NOMO-1 treated with dmso at 0.1 percent for 144 hours (cell line): ENCODE data around the gene RNF169.
"Not testable (repeated sequence)": the region's sequence is repeated elsewhere in the genome, so short reads cannot be mapped to it uniquely, and the experiment has no call there.

Source experiments
- DNase-seq: peaks from one replicate; lab custom pipeline; 2025; ENCODE audit not compliant: unreplicated experiment; lab: John Stamatoyannopoulos, UW

RNF169 gene

DNA sequence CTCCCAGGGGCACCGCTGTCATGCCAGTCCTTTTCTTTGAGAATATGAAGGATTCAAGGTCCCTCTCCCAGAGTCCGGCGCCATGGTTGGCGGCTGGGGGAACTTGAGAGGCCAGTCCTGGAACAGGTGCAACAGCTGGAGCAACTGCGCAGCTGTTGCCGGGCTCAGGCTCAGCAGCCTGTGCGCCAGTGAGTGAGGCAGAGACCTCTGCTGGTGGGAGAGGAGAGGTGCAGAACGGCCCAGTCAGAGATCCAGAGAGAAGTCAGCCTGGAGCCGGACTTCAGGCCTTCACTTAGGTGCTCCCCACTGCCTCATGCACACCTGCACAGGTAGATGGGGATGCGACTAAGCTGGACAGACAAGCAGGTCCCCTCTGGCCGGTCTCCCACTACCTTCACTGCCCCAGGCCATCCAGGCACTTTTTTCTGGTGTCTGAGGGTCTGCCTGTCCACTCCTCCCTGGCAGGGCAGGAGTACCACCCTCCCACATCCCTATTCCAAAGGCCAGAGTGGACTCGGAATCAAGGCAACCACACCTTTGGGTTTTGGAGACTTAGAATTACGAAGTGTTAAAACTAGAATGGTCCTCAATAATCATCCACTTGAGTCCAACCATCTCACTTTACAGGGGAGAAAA lies 22.0 kb upstream of the RNF169 start:
- DNase-seq, result peak; percentile 10

DNA sequence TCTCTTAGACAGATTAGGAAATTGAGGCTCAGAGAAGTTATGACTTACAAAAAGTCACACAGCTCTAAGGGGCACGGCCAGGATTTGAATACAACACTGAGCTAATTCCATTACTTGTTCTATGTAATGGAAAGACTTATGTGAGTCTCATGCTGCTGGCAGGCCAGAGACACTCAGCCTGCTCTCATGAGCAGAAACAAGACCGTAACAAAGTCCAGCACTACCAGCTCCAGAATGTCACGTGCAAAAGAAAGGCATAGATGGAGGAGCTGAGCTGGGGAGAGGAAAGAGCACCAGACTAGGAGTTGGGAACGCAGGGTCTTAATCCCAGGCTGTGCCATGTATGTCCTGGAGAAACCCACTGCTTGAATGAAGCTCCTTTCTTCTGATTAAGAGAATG lies 19.3 kb upstream of the RNF169 start:
- DNase-seq, result no peak

DNA sequence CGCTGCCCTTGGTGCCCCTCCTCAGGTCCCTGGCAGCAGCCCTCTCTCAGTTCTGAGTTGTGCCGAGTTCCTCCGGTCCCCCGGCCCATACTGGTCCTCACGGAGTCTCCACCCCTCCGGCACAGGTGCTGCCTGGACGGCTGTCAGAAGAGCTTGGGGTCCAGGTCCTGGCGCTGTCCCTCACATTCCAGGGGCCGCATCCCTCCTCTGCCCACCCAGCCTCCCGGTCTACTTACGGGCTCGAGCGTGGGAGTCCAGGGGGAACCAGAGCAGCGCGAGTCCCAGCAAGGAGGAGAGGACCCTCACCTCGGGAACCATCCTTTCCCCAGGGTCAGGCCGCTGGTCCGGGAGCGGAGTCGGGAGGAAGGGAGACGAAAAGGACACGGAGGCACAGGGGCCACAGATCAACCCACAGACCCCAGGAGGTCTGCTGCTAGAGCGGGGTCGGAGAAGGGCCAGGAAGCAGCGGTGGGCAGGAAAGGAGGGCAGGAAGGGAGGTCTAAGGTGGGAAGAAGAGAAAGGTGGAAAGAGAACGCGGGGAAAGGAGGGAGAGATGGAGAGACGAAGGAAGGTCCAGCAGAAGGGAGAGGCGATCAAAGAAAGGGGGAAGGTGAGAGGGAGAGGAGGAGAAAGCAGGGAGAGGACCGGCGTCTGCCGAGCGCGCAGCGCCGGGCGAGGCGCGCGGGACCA lies 17.9 kb upstream of the RNF169 start:
- no peak for DNase-seq

DNA sequence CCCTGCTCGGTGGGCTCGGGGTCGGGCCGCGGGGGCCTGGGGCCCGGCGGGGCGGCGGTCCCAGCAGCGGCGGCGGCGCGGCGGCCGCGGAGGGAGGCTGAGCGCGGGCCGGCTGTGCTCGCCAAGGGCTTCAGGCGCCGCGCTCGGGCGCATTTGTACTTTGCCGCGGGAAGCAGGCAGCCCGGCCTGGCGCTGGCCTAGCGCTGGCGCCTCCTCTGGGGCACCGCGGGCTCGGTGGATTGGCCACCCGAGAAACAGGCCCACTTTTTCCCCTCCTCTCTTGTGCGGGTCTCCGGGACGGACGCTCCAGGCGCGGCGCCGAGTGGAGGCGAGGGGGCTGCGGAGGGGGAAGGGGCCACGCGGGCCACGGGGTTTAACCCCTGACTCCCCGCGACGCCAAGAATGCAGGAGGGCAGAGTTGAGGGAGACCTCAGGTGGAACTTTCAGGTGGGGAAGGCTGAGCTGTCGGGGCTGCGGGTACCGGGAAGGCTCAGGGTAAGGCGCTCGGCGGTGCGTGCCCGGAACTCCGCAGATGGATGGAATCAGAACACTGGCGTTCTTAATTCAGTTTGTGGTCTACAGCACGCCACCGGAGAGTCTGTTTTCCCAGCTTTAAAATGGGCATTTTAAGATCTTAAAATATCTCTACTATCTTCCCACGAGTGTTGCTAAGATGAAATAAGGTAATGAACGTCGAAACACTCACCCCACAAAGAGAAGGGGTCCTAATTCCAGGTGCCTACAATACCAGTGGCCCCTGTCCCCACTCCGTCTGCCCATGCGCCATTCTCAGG lies 17.2 kb upstream of the RNF169 start, which contains the start of gene CHRDL2:
TSS of gene CHRDL2 (minus strand) at position 126 of the 794 bp plus-strand sequence. CDS start 538 bp downstream, outside the sequence.
- DNase-seq, result no peak

DNA sequence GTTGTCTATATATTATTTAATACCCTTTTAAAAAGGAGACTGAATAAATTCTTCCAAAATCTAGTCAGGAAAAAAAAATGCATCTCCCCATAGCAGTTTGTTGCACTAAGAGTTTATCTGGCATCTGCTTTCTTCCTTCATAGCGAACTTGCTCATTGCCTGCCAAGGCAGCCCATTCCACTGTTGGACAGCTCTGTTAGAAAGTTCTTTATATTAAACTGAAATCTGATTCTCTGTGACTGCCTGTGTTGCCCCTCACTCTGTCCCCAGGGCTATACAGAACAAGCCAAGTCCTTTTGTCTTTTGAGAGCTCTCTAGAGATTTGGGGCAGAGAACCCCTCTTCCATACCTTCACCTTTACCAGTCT lies 14.1 kb upstream of the RNF169 start:
- no peak for DNase-seq

DNA sequence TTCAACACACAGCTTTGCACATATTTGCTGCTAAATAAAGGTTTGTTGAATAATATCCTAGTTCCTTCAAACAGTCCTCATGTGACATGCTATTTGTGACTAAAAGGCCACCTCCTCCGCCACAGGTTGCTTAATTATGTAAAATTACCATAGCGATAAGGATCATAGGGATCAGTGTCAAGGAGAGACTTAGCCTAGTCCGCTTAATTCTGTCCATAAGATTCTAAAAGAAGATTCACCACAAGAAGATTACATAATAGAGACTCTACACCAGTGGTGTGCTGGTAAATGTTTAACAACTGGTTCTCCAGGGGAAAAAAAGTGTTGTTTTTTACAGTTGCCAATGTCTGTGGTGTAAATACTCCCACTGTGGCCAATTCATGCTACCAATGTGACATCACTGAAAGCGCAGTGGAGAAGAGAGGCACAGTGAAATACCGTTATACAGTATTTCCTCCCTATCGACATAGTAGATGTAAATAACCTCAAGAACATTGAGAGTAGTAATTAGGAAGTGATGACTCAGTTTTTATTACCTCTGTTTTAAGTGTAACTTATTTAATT lies 13.2 kb upstream of the RNF169 start:
- no peak for DNase-seq

DNA sequence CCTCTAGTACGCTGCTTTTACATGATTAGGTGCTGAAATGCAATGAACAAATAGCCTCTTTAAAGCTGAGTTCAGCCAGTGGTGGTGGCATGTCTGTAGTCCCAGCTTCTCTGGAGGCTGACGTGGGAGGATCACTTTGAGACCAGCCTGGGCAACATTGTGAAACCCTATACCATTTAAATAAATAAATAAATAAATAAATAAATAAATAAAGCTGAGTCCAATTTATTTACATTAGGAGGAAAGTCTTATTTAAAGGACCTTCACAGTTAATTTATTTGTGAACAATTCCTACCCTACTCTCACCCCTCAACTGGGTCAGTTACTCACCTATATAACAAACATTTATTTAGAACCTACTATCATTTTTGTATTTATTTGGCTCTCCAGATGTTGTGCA lies 12.6 kb upstream of the RNF169 start:
- DNase-seq, result no peak

DNA sequence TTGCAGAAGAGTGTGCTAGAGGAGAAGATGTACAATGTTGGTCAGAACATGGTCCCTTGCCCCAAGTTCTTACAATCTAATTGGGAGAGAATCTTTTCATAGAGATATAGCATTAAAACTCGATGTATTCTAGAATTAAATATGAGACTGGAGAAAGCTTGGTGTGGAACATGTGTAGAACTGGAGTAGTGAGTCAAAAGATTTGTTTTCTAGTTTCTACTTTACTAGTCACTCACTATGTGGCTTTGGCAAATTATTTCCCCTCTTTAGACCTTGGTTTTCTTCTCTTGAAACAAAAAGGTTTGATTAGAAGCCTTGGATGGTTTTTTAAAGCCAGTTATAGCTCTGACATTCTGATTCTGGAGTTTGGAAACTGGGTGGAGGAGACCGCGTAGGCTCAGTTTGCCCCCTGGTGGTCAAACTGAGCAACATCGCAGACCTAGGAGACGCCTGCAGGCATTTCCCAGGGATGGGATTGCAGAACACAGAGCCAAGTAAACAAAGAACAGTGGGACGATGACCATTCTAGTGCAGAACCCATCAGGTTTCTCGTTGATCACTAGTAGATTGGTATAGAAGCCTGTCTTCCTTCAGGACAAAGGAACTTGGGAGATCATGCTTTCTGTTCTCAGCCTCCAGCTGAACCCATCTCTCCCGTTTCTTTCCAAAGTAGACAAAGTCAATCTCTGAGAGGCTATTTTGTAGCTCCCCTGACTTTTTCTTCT lies 8.9 kb upstream of the RNF169 start:
- DNase-seq, result peak; percentile 30

DNA sequence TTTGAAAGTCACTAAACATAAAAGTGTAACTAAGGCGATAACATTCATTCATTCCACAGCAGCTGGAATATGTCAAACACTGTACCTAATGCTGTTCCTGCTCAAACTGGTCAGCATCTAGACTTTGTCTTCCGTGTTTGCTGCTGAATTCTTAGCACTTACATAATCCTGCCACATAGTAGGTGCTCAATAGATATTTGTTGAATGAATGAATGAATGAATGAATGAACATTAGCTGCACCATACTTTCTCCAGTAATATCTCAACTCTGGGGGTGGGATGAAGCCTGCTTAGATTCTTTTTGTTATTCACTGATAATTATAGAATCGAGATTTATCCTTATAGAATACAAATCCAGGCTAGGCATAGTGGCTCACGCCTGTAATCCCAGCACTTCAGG lies 6.6 kb upstream of the RNF169 start:
- DNase-seq, result no peak

DNA sequence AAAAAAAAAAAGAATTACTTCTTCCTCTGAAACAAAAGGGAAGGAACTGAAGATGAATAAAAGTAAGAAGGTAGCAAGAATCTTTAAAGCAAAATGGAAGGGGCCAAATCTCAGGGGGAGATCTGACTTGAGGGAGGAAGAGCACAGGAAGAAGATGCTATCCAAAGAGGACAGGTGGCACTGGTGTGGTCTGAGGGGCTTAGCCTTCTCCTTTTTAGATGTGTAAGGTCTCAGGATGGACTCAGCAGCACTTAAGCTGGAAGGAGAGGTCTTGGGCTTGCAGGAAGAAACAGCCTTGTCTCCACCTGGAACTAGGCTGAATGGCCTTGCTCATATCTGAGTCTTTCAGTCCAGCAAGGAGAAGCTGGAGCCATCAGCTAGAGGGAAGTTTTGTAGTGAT lies 5.0 kb upstream of the RNF169 start:
- DNase-seq, result no peak

DNA sequence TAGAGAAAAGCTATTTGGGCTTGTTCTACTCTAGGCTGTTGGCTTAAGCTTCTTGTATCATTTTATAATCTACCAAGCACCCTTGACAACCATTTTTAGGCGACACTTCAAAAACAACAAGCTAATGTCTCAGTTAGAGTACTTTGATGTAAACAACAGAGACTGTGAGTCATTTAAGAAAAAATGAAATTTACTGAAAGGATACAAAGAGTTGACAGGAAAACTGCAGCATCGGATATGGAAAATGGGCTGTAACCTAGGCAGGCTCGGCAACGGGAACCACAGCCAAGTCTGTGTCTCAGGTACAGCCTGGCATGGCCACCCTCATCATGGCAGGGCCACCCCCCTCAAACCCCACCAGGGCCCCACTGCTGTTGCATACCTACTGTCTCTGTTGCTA lies 4.4 kb upstream of the RNF169 start:
- DNase-seq, result no peak

DNA sequence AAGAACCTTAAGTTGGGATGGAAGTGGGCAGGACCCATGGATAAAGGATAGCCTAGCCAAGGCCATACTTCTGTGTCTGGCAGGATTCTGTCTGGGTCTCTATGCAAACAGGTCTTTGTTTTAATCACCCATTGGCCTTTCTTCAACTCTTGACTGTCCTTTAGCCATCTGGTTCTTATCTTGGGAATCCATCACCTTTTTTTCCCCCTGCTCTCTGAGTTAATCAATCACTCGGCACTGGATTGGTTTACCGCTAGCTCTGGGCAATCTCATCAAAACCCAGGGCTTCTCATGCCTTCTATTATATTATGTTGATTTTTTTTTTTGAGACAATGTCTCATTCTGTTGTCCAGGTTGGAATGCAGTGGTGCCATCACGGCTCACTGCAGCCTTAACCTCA lies 1.8 kb upstream of the RNF169 start:
- no peak for DNase-seq

DNA sequence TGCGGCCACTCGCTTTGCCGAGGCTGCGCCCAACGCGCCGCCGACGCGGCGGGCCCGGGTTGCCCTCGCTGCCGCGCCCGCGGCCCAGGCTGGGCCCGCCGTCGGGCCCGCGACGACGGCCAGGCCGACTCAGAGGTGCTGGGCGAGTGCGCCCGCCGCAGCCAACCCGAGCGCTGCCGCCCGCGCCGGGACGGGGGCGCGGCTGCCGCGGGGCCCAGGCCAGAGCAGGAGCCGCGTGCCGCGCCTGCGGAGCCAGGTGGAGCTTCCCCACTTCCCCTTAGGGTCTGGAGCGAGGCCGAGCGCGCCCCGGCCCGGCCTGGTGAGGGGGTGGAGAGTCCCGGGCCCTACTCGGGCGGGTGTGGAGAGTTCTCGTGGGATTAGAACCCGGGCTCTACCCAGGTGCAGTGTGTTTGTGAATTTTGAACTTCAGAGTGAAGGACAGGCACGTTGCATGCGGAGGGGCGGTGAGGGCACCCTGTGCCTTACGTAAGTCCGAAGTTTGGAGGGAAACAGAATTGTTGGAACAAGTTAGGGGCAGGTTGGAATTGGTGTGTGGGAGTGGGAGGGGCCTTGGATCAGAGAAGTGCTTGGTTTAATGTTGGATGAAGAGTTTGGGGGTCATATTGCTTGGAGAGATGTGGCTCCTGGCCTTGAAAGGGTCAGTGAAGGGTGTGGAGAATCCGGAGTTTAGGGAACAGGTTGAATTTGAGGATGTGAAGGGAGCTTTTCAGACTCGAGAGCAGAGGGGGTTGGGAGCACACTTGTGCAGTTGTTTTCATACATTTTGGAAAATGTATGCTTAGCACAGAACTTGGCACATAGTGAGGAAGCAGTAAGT lies 697 bp downstream of the RNF169 start:
- peak; percentile 56 for DNase-seq

DNA sequence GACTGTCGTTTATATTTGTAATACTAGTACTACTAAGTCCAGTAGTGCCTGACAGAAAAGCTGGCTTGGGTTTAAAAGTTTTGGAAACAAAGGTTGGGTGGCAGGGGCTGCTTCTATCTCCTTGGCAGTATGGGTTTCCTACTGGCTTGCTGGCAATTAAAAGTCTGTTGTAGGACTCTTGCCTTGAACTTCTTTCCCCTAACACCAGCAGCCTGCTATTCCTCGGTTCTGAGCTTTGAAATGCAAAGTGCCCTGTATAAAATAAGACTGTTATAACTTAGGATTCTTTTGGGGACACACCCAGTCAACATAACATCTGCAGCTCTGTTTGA lies 1.3 kb downstream of the RNF169 start:
- no peak for DNase-seq

DNA sequence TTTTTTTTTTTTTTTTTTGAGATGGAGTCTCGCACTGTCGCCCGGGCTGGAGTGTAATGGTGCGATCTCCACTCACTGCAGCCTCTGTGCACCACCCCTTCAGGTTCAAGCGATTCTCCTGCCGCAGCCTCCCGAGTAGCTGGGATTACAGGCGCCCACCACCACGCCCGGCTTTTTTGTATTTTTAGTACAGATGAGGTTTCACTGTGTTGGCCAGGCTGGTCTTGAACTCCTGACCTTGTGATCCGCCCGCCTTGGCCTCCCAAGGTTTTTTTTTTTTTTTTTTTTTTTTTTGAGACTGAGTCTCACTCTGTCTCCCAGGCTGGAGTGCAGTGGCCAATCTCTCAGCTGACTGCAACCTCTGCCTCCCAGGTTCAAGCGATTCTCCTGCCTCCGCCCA lies 1.9 kb downstream of the RNF169 start:
- not testable (repeated sequence) for DNase-seq

DNA sequence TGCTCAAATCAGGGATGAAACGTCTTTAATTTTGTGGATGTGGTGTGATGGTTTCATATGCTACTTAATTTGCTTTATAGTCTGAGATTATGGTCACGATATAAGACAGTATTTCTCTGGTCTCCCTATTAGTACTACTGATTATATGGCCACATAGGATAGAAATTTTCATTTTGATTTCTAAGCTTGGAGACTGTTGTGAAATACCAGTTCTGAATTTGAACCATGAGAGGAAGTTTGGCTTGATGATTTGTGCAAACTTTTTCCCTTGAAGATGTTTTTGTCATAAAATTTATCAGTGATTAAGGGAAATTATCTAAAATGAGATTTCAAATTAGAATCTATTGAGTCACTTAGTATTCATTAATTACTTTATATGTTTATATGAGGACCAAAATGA lies 2.7 kb downstream of the RNF169 start:
- no peak for DNase-seq

DNA sequence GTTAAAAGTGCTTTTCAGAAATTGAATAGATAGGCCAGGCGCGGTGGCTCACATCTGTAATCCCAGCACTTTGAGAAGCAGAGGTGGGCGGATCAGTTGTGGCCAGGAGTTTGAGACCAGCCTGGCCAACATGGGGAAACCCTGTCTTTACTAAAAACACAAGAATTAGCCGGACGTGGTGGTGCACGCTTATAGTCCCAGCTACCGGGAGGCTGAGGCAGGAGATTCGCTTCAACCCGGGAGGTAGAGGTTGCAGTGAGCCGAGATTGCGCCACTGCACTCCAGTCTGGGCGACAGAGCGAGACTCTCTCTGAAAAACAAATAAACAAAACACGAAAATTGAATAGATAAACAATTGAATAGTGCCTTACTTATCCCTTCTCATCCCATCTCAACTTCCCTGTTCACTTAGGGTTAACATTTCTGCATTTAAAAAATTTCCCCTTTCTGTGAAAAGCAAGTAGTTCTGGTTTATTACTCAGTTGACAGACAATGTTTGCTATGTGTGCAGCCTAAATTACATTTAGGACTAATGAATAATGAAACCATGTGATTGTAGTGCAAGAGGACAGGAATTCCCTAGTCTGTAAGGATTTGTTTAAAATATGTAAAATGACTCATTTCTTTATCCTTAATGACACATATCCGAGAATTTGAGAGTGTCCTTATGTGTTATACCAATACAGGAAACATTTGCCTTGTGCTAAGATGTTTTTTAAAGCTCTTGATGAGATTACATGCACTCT lies 6.0 kb downstream of the RNF169 start:
- no peak for DNase-seq

DNA sequence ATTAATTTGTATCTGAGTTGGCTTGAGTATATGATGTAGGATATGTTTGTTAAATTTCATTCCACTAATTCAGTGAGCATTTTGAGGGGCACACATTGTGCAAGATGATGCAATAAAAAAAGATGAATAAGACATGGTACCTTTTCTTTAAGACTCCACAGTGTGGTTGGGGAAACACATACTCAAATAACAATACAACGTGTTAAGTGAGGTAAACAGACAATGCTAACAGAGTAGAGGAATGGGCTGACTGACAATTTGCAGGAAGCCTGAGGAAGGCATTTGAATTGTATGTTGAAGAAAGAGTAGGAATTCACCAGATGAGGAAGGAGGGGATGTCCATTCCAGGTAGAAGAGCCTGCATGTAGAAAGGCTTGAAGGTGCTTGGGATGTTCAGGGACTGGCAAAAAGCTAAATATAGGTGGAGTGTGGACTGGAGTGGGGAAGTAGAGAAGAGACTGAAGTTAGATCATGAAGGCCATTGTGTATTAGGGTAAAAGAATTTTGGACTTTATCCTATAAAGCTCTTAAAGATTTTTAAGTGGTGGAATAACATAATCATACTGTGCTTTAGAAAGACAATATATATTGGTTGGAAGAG lies 6.8 kb downstream of the RNF169 start:
- no peak for DNase-seq

DNA sequence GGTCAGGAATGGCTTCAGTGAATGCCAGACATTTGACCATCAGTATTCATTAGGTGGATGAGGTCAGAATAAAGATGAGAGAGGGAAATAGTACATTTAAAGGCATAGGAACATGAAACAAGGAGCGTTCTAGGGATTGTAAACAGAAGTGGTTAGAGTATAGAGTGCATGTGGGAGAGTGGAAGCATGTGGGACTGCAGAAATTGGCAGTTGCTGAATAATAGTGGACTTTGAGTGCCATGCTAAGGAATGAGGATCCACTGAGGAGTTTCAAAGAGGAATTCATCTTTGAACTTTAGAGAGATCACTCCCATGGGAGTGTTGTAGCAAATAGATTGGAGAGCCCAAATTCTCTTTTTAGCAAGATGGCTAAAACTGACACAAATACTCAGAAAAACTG lies 7.9 kb downstream of the RNF169 start:
- DNase-seq, result no peak
